Sigmoid colon (tissue), 4 donors: ENCODE data around the gene STRBP.

ENCODE experiments used
- CTCF ChIP-seq, 4 experiments: fragments of 450-650 bp in 3 of 4; fragments of 200-600 bp in 1 of 4; IDR thresholded peaks; one replicate each; pipeline ENCODE4 v1.5.1; 2016 to 2019; ENCODE audit warnings: antibody characterized with exemption in 4 of 4, mild to moderate bottlenecking in 3 of 4, moderate library complexity in 2 of 4
- POLR2A ChIP-seq, 2 donors: fragments of 450-650 bp; IDR thresholded peaks; one replicate each; pipeline ENCODE4 v1.6.1; 2016; ENCODE audit warnings: antibody characterized with exemption in 2 of 2, mild to moderate bottlenecking in 2 of 2, moderate library complexity in 2 of 2
- POLR2AphosphoS5 ChIP-seq, 4 donors: sonication (generic); formaldehyde crosslinking; IDR thresholded peaks; one replicate each; pipeline ENCODE4 v1.6.1; 2017; ENCODE audit warnings: antibody characterized with exemption in 4 of 4

DNA sequence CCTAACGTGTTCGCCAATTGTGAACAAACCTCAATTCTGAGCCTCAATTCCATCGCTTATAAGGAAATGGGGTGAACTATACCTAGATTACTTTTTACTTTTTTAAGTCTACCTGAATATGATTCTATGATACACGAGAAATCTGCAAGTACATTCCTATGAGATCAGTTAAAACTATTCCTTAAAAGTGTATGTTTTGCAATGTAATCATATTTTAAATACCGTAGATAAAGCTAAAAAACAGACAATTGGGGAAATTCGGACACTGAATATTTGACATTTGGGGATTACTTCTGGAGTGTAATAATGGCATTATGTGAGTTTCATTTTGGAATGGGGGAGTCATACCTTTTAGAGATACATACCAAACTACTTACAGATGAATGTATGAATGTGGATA, 62.3 kb downstream of the STRBP start:
- no peak for TF ChIP-seq POLR2A (IDR thresholded peaks at IDR 0.05)
- no peak for TF ChIP-seq CTCF (IDR thresholded peaks at IDR 0.05)
- TF ChIP-seq POLR2AphosphoS5 (IDR thresholded peaks at IDR 0.05), result no peak
